Osteoblast (primary cell): ENCODE results near the gene IMPG1. TPM values are rescaled to one million over a fixed set of nuclear protein-coding genes. Genes with fewer than 3 reads are reported as not detected.

Experiments
- DNase-seq: peaks from one replicate; pipeline ENCODE4 v3.0.0; 2011; ENCODE audit warnings: low spot score, mixed read lengths; ENCODE audit not compliant: insufficient read length; ENCODE audit errors: missing footprints
- H2AFZ ChIP-seq: 2 replicates; pipeline ENCODE4 v1.6.0; 2011; ENCODE audit warnings: mild to moderate bottlenecking, low read length
- H3K27ac ChIP-seq: 2 replicates; pipeline ENCODE4 v1.5.1; 2011; ENCODE audit warnings: mild to moderate bottlenecking, low read depth, low read length, moderate library complexity
- H3K27me3 ChIP-seq: 2 replicates; pipeline ENCODE4 v1.6.0; 2012; ENCODE audit warnings: mild to moderate bottlenecking, control low read depth, inconsistent platforms, low read length, moderate library complexity; ENCODE audit not compliant: insufficient read depth
- H3K36me3 ChIP-seq: 2 replicates; pipeline ENCODE4 v1.5.1; 2011; ENCODE audit warnings: mild to moderate bottlenecking, low read length, control low read depth, moderate library complexity; ENCODE audit not compliant: insufficient read depth
- H3K4me1 ChIP-seq: 2 replicates; pipeline ENCODE4 v1.5.1; 2011; ENCODE audit warnings: mild to moderate bottlenecking, low read length, control low read depth, moderate library complexity; ENCODE audit not compliant: insufficient read depth
- H3K4me2 ChIP-seq: 2 replicates; pipeline ENCODE4 v1.6.0; 2011; ENCODE audit warnings: mild to moderate bottlenecking, low read length; ENCODE audit not compliant: insufficient read depth
- H3K4me3 ChIP-seq: fragments of 200-600 bp; sonication (generic); 3 replicates; pipeline ENCODE4 v1.5.1; 2012; ENCODE audit warnings: mild to moderate bottlenecking, low read length, inconsistent platforms; ENCODE audit not compliant: insufficient read depth
- H3K79me2 ChIP-seq: 2 replicates; pipeline ENCODE4 v1.6.0; 2012; ENCODE audit warnings: mild to moderate bottlenecking, low read length, control low read depth, inconsistent platforms; ENCODE audit not compliant: insufficient read depth
- H3K9me3 ChIP-seq: 2 replicates; pipeline ENCODE4 v1.5.1; 2011; ENCODE audit warnings: low read depth, low read length, control low read depth
- H4K20me1 ChIP-seq: 2 replicates; pipeline ENCODE4 v1.6.0; 2012; ENCODE audit warnings: mild to moderate bottlenecking, low read length, control low read depth; ENCODE audit not compliant: insufficient read depth
- CTCF ChIP-seq: IDR thresholded peaks from 2 replicates; pipeline ENCODE4 v1.5.1; 2011; ENCODE audit warnings: mild to moderate bottlenecking, low read depth, low read length, moderate library complexity; ENCODE audit errors: extremely low read depth
- total RNA-seq: library from RNA; depleted of rRNA; stranded (reverse); fragments of >200 nt; gene quantifications from 2 replicates; pipeline ENCODE4 v1.2.3, GENCODE V29; 2012

The IMPG1 gene
- total RNA-seq, 1 donor, result not detected

- H3K9me3 ChIP-seq, result no peaks in the 10 kb centered on the region
- H3K4me2 ChIP-seq, result no peak overlapping the region
- no peak overlapping the region for H2AFZ ChIP-seq
- no peak overlapping the region for H3K4me3 ChIP-seq
- H3K27ac ChIP-seq, result no peak overlapping the region
- no peaks in the 10 kb centered on the region for H3K79me2 ChIP-seq
- no peaks in the 10 kb centered on the region for H4K20me1 ChIP-seq
- H3K36me3 ChIP-seq, result no peaks in the 10 kb centered on the region
- H3K4me1 ChIP-seq, result no peaks in the 10 kb centered on the region
- DNase-seq, result no peak
- TF ChIP-seq CTCF, result no peak
- H3K27me3 ChIP-seq, result no peaks in the 10 kb centered on the region
Observed at GRCh38 chr6:76000629-76001028, 71.8 kb downstream of the IMPG1 start.

GRCh38 chr6:75997696-75998095 is 74.8 kb downstream of the IMPG1 start:
- Histone ChIP-seq H3K79me2 (no peaks in the 10 kb centered on the region), H3K36me3 (no peaks in the 10 kb centered on the region), H3K4me3 (no peak overlapping the region), H4K20me1 (no peaks in the 10 kb centered on the region), H3K27me3 (no peaks in the 10 kb centered on the region), H3K9me3 (no peaks in the 10 kb centered on the region), H3K4me2 (no peak overlapping the region), H2AFZ (no peak overlapping the region), H3K27ac (no peak overlapping the region), H3K4me1 (no peaks in the 10 kb centered on the region)
- DNase-seq, result no peak
- no peak for TF ChIP-seq CTCF

DNA sequence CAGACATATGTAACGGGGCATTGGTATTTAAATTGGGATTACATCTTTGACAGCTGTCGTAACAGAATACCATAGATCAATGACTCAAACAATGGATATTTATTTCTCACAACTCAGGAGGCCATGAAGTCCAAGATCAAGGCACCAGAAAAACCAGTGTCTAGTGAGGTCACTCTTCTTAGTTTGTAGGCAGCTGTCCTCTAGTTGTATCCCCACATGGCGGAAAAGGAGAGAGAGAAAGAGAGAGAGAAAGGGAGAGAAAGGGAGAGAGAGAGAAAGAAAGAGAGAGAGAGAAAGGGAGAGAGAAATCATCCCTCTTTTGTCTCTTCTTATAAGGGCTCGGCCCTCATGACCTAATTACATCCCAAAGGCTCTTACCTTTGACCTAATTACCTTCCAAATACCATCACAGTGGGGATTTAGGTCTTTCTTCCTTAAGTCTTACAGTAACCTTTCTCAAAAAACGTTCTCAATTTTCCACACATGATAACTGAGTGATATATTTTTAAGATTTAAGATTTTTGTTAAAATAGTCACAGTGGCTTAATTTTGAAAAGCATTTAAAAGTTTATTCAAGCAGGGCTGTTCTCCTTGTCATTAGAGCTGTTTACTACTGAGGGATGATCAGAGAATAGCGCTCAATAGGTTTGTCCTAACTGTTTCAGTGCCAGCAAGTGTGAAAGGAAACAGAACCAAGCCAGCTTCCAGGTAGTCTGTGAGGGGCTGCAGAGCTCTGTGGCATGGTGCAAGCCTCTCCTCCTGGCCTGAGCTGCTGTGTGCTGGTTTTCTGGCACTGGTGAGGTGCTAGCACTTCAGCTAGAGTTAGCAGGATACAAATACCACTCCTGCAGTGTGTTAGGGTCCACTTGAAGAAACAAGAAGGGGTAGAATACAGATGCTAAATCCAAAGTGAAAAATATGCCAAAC is 79.0 kb downstream of the IMPG1 start:
- H3K36me3 ChIP-seq, result no peaks in the 10 kb centered on the region
- H3K79me2 ChIP-seq, result no peaks in the 10 kb centered on the region
- no peak overlapping the region for H3K27ac ChIP-seq
- H2AFZ ChIP-seq, result no peak overlapping the region
- no peaks in the 10 kb centered on the region for H4K20me1 ChIP-seq
- no peaks in the 10 kb centered on the region for H3K27me3 ChIP-seq
- DNase-seq, result no peak
- H3K4me3 ChIP-seq, result no peak overlapping the region
- no peak overlapping the region for H3K4me2 ChIP-seq
- H3K9me3 ChIP-seq, result no peaks in the 10 kb centered on the region
- TF ChIP-seq CTCF, result no peak
- H3K4me1 ChIP-seq, result no peaks in the 10 kb centered on the region

DNA sequence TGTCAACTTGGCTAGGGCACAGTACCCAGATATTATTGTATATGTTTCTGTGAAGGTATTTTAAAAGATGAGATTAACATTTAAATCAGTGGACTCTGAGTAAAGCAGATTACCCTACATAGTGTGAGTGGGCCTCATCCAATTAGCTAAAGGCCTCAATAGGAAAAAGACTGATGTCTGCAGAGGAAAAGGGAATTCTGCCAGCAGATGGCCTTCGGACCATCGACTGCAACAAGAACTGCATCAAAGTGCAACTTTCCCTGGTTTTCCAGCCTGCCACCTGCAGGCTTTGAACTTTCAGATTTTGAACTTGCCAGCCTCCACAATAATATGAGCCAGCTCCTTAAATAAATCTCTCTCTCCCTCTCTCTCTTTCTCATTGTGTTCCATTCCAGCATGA is 80.5 kb downstream of the IMPG1 start:
- no peak overlapping the region for H3K4me2 ChIP-seq
- no peaks in the 10 kb centered on the region for H3K27me3 ChIP-seq
- no peaks in the 10 kb centered on the region for H3K9me3 ChIP-seq
- no peaks in the 10 kb centered on the region for H3K4me1 ChIP-seq
- H4K20me1 ChIP-seq, result no peaks in the 10 kb centered on the region
- no peak overlapping the region for H3K4me3 ChIP-seq
- no peak for DNase-seq
- H2AFZ ChIP-seq, result no peak overlapping the region
- no peaks in the 10 kb centered on the region for H3K79me2 ChIP-seq
- no peak overlapping the region for H3K27ac ChIP-seq
- no peaks in the 10 kb centered on the region for H3K36me3 ChIP-seq
- TF ChIP-seq CTCF, result no peak
